ENCODE data around the gene INPP5A.

Gene INPP5A

DNA sequence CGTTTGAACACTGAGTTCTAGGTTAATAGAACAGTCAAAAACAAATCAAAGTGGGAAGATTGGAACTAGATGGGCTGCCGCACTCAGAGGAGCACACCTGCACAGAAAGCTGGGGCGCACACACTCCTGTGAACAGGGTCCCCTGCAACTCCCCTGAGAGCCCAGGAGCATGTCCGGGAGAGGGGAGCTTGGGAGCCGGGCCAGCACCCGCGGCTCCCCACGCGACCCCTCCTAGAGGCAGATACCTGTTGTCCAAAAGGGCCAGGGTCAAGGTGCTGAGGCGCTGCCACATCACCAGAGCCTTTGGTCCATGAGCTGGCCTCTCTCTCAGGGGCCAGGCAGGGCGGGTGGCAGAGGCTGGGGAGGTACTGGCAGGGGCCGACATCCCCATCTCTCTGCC is 242.8 kb downstream of the INPP5A start:
- no peak overlapping the region for H3K4me3 ChIP-seq (ENCODE audit: low read depth, low read length)
- TF ChIP-seq, protein P1, sequence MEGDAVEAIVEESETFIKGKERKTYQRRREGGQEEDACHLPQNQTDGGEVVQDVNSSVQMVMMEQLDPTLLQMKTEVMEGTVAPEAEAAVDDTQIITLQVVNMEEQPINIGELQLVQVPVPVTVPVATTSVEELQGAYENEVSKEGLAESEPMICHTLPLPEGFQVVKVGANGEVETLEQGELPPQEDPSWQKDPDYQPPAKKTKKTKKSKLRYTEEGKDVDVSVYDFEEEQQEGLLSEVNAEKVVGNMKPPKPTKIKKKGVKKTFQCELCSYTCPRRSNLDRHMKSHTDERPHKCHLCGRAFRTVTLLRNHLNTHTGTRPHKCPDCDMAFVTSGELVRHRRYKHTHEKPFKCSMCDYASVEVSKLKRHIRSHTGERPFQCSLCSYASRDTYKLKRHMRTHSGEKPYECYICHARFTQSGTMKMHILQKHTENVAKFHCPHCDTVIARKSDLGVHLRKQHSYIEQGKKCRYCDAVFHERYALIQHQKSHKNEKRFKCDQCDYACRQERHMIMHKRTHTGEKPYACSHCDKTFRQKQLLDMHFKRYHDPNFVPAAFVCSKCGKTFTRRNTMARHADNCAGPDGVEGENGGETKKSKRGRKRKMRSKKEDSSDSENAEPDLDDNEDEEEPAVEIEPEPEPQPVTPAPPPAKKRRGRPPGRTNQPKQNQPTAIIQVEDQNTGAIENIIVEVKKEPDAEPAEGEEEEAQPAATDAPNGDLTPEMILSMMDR (IDR thresholded peaks at IDR 0.05; ENCODE audit: low read depth, low read length, missing control alignments): no peak
- no peak for DNase-seq (ENCODE audit: low read depth)

DNA sequence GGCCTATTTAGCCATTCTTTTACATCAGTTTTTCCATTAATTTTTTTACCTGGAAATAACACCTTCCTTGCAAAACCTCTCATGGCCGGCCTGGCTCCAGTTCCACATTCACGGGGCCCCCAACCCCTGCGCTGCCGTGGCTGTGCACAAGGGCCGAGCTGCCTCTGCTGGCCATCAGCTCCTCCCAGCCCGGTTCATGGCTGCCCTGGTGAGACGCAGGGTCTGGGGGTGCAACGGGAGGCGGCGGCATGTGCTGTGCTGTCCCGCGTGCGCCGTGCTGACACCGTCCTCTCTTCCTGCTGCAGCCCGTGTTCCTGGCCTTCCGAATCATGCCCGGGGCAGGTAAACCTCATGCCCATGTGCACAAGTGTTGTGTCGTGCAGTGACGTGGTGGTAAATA is 244.0 kb downstream of the INPP5A start:
- no peak for DNase-seq (ENCODE audit: low read depth)
- TF ChIP-seq, protein P1 (IDR thresholded peaks at IDR 0.05; ENCODE audit: low read depth, low read length, missing control alignments): no peak
- no peak overlapping the region for H3K4me3 ChIP-seq (ENCODE audit: low read depth, low read length)

DNA sequence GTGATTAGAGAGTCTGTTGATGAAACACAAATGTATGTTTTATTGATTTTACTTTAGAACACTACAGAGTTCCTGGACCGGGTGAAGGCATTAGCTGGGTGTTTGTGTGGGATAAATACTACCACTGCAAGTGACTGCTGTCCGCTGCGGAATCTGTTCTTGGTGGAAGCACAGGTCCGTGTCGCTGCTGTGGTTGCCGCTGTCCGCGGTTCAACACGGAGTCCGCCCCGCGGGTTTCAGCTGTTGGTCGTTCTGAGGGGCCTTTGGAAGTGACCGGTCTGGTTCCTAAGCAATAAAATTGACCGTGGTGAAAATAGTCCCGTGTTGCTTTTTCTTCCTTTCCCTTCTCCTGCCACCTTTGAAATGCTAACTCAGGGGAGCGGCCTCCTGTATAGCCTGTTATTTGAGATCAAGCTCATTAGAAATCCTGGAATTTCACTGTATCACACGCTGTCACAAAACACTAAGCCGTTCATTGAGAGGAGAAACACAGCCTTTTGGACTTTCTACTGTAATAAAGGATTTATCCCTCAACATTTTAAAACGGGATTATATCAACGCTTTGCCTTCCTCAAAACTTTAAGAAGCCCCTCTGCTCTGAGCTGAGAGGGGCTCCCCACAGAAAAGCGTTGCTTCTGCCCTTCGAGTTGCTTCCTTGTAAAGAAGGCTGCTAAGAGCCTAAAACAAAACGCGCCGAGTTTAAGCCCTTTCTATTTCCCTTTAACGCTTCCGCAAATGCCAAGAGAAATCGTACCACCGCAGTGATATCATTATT is 245.8 kb downstream of the INPP5A start:
- no peak for DNase-seq (ENCODE audit: low read depth)
- TF ChIP-seq, protein P1 (IDR thresholded peaks at IDR 0.05; ENCODE audit: low read depth, low read length, missing control alignments): no peak

DNA sequence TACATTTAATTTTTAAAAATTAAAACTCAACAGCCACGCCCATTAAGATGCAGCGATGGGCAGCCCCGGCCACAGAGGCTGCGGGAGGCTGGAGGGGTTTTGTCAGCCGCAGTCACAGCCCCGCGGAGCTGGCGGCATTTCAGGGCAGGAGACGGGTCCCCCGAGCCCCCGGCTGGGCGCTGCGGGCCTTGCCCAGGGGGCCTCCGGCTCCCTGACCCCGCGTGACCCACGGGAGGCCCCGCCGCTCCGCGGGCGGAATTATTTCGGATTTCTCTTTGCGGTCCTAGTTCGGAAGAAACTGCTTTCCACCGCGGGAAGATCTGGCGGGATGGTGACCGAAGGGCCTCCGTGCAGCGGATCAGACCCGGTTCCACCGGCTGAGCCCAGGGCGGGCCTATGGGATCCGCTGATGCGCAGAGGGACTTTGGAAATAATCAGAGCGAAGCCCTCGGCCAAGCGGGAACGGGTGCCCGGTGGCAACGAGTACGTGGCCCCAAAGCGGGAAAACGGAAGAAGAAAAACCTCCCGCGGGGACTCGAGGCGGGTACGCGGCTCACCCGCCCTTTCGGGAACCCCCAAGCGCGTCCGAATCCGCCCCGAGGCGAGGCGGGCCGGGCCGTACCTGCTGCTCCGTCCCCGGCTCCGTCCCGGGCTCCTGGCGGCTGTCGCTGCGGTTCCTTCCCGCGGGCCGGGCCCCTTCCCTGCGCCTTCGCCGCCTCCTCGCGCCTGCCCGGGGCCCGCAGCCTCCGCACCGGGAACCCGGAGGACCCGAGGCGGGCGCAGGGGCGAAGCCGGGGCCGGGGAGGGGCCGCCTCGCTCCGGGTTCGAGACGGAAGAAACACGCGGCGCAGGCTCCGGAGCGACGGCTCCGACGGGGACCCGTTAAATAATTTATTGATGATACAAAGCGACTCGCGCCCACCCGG is 246.6 kb downstream of the INPP5A start:
- TF ChIP-seq, protein P1 (IDR thresholded peaks at IDR 0.05; ENCODE audit: low read depth, low read length, missing control alignments): no peak
- H3K4me3 ChIP-seq (ENCODE audit: low read depth, low read length): no peak overlapping the region
- DNase-seq (ENCODE audit: low read depth): no peak

More for the DNA sequence above, 245.8 kb downstream of the INPP5A start:
- H3K4me3 ChIP-seq (ENCODE audit: low read depth, low read length): no peak overlapping the region

DNA sequence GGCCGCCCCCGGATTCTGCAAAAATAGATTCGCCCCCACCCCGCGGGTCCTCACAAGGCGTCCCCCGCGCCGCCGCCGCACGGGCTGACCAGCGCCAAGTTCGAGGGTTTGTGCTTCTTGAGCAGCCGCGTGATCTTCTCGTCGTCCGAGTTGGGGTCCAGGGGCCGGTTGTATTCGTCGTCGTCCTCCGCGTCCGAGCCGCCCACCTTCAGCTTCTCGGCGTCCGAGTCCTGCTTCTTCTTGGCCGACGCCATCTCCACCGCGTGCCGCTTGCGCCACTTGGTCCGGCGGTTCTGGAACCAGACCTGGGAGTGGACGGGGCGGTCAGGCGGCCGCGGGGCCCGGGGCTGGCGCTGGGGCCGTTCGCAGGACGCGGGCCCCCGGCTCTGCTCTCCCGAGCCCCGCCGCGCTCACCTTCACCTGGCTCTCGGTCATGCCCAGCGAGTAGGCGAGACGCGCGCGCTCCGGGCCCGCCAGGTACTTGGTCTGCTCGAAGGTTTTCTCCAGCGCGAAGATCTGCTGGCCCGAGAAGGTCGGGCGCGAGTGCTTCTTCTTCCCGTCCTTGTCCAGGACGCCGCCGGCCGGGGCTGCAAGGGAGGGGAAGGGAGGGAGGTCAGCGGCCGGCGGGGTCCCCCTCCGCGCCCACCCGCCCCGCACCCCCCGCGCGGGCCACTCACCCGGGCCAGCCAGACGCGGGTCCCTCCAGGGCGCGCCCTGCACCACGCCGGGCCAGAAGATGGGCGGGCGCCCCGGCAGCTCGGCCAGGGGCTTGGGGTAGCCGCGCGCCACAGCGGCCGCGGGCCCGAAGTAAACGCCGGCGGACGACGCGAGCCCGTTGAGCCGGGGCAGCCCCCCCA is 247.5 kb downstream of the INPP5A start:
- no peak for DNase-seq (ENCODE audit: low read depth)
- TF ChIP-seq, protein P1 (IDR thresholded peaks at IDR 0.05; ENCODE audit: low read depth, low read length, missing control alignments): no peak
- H3K4me3 ChIP-seq (ENCODE audit: low read depth, low read length): no peak overlapping the region

DNA sequence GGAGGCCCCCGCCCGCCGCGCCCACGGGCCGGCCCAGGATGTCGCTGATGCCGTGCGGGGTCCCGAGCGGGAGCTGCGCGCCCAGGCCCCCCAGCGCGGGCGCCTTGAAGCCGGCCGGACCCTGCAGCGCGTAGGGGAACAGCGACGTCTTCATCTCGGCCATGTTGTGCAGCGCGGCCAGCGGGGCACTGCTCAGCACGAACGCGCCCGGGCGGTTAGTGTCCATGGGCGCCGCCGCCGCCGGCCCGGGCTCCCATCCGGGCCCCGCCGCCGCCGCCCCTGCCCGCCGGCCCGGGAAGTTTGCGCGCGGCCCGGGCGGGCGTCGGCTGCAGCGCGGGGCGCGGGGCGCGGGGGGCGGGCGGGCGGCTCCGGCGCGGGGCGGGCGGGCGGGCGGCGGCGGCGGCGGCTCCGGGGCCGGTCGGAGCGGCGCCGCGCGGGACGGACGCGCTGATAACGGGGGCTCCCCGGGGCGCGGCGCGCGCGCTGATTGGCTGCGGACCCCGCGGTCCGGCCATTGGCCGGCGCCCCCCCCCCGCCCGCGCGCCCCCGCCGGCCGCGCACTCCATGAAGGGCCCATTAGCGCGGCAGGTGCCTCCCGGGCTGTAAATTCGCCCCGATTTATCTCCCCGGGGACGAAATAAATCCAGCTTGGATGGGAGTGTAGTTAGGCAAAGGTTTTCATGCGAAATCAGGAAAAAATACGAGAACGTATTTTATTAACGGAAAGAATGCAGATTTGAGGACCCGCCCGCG is 248.3 kb downstream of the INPP5A start, which contains the start of gene NKX6-2:
TSS of gene NKX6-2 (minus strand) at position 425 of the 753 bp plus-strand sequence. CDS start at position 226, 199 bp downstream.
- TF ChIP-seq, protein P1 (IDR thresholded peaks at IDR 0.05; ENCODE audit: low read depth, low read length, missing control alignments): no peak
- no peak for DNase-seq (ENCODE audit: low read depth)
- no peak within 1 kb of the TSS for H3K4me3 ChIP-seq (ENCODE audit: low read depth, low read length)

All from GM12864 (cell line).